Measurements from ENCODE around the gene C19orf73. TPM values are rescaled to one million over a fixed set of nuclear protein-coding genes. Genes with fewer than 3 reads are reported as not detected.

Gene C19orf73
- polyA plus RNA-seq, 3 donors = 0.60 to 0.76 (median 0.66) TPM

GRCh38 chr19:49091391-49092038 is 27.4 kb downstream of the C19orf73 start:
- intact Hi-C loops (cut with micrococcal nuclease) = loop anchor here in 1 of 2 donors (10.0 kb wide), 1 partner anchor 233 kb away; the partner anchor contains the start of gene SLC6A16
- 100% methylated on average over 8 of the region's 17 CpGs for WGBS (ENCODE audit: insufficient coverage)
- DNase-seq = no peak
- Histone ChIP-seq H3K9me3 (replicated peaks in 1 of 2; ENCODE audit: control insufficient read depth in 1 of 2, insufficient read depth in 1 of 2, low read length in 2 of 2) (no peaks in the 10 kb centered on the region), H3K27ac (ENCODE audit: low read depth in 1 of 2, low read length in 2 of 2) (no peak overlapping the region), H3K4me2 (replicated peaks; ENCODE audit: extremely low read depth, low read length, poor library complexity, severe bottlenecking) (no peak overlapping the region), H3K27me3 (ENCODE audit: control insufficient read depth in 2 of 2, insufficient read depth in 2 of 2, low read length in 2 of 2) (no peaks in the 10 kb centered on the region), H3K79me2 (ENCODE audit: insufficient read depth, low read length) (peaks cover 71% of the 10 kb centered on the region), H3K4me1 (ENCODE audit: control insufficient read depth in 1 of 2, insufficient read depth in 2 of 2, low read length in 2 of 2) (peaks cover 5 to 8% of the 10 kb centered on the region in 2 donors), H4K20me1 (ENCODE audit: insufficient read depth, low read length) (peaks cover 93% of the 10 kb centered on the region), H3K36me3 (replicated peaks in 1 of 2; ENCODE audit: control insufficient read depth in 1 of 2, insufficient read depth in 2 of 2, low read length in 2 of 2) (peaks cover 71 to 91% of the 10 kb centered on the region in 2 donors), H2AFZ (ENCODE audit: insufficient read depth, low read depth, low read length, poor library complexity, severe bottlenecking) (no peak overlapping the region), H3K4me3 (replicated peaks in 1 of 3; ENCODE audit: low read depth in 2 of 3, low read length in 3 of 3) (no peak overlapping the region), H3K9ac (ENCODE audit: insufficient read depth, low read length, poor library complexity, severe bottlenecking) (no peak overlapping the region)
- TF ChIP-seq CTCF (IDR thresholded peaks at IDR 0.05) = no peak
- Mint-ChIP-seq H3K9me3 (no peaks in the 10 kb centered on the region), H3K4me1 (peaks cover 11% of the 10 kb centered on the region), H3K27me3 (ENCODE audit: low read depth in 3 of 3) (peaks cover 0 to 1% (median 0%) of the 10 kb centered on the region in 3 donors), H3K27ac (no peak overlapping the region), H3K36me3 (peaks cover 65 to 91% of the 10 kb centered on the region in 2 donors), H3K4me3 (no peak overlapping the region)

- Histone ChIP-seq H3K9me3 (replicated peaks in 1 of 2; ENCODE audit: control insufficient read depth in 1 of 2, insufficient read depth in 1 of 2, low read length in 2 of 2) (no peaks in the 10 kb centered on the region), H3K4me1 (ENCODE audit: control insufficient read depth in 1 of 2, insufficient read depth in 2 of 2, low read length in 2 of 2) (peaks cover 18 to 22% of the 10 kb centered on the region in 2 donors), H3K4me2 (replicated peaks; ENCODE audit: extremely low read depth, low read length, poor library complexity, severe bottlenecking) (peak overlapping the region; percentile 96), H3K79me2 (ENCODE audit: insufficient read depth, low read length) (peaks cover 57% of the 10 kb centered on the region), H4K20me1 (ENCODE audit: insufficient read depth, low read length) (peaks cover 58% of the 10 kb centered on the region), H3K27ac (ENCODE audit: low read depth in 1 of 2, low read length in 2 of 2) (peak overlapping the region in 1 of 2 donors; percentile 84), H3K4me3 (replicated peaks in 1 of 3; ENCODE audit: low read depth in 2 of 3, low read length in 3 of 3) (peak overlapping the region; percentile 62 to 93 (median 71)), H2AFZ (ENCODE audit: insufficient read depth, low read depth, low read length, poor library complexity, severe bottlenecking) (peak overlapping the region; percentile 82), H3K36me3 (replicated peaks in 1 of 2; ENCODE audit: control insufficient read depth in 1 of 2, insufficient read depth in 2 of 2, low read length in 2 of 2) (peaks cover 26 to 39% of the 10 kb centered on the region in 2 donors), H3K27me3 (ENCODE audit: control insufficient read depth in 2 of 2, insufficient read depth in 2 of 2, low read length in 2 of 2) (no peaks in the 10 kb centered on the region), H3K9ac (ENCODE audit: insufficient read depth, low read length, poor library complexity, severe bottlenecking) (peak overlapping the region; percentile 84)
- WGBS (ENCODE audit: insufficient coverage) = 66% methylated on average over 7 of the region's 11 CpGs
- Mint-ChIP-seq H3K27ac (peak overlapping the region; percentile 86 to 95 (median 89)), H3K36me3 (peaks cover 22 to 41% of the 10 kb centered on the region in 2 donors), H3K27me3 (ENCODE audit: low read depth in 3 of 3) (peaks cover under 1 to 2% (median 2%) of the 10 kb centered on the region in 3 donors), H3K4me1 (peaks cover 21% of the 10 kb centered on the region), H3K4me3 (peak overlapping the region; percentile 91 to 94), H3K9me3 (no peaks in the 10 kb centered on the region)
- DNase-seq = no peak
- TF ChIP-seq CTCF (IDR thresholded peaks at IDR 0.05) = no peak
- intact Hi-C loops (cut with micrococcal nuclease) = loop anchor here in 1 of 2 donors (10.0 kb wide), 1 partner anchor 369 kb away; the partner anchor contains the start of genes ALDH16A1 and PIH1D1
Observed at GRCh38 chr19:49086296-49086695, 32.6 kb downstream of the C19orf73 start.

Data from CD14-positive monocyte (primary cell).